H1 (cell line): ENCODE data around the gene RNF149. TPM values are rescaled to one million over a fixed set of nuclear protein-coding genes. Genes with fewer than 3 reads are reported as not detected.

Source experiments
- CREB1 ChIP-seq: IDR thresholded peaks from 2 replicates; pipeline ENCODE4 v1.6.1; 2012; ENCODE audit warnings: inconsistent platforms
- EGR1 ChIP-seq: IDR thresholded peaks from 2 replicates; pipeline ENCODE4 v1.6.1; 2011; ENCODE audit warnings: low read depth, low read length, borderline replicate concordance
- GTF2F1 ChIP-seq: IDR thresholded peaks from 2 replicates; pipeline ENCODE4 v1.6.1; 2012; ENCODE audit warnings: low read depth, low read length, improper control_type of control experiment, borderline replicate concordance
- HDAC6 ChIP-seq: IDR thresholded peaks from one replicate; pipeline ENCODE4 v1.7.1; 2012; ENCODE audit warnings: low read depth, mild to moderate bottlenecking, inconsistent platforms, low read length, moderate library complexity
- RAD21 ChIP-seq, 2 experiments: IDR thresholded peaks in 1 of 2; conservative IDR thresholded peaks in 1 of 2; 2 replicates each; pipeline ENCODE4 v1.6.1; 2011; ENCODE audit warnings: low read depth in 2 of 2, low read length in 2 of 2, improper control_type of control experiment in 1 of 2, inconsistent platforms in 1 of 2, mild to moderate bottlenecking in 1 of 2, moderate library complexity in 1 of 2
- SUZ12 ChIP-seq: fragments of 200-600 bp; sonication (generic); IDR thresholded peaks from 2 replicates; pipeline ENCODE4 v1.6.1; 2012; ENCODE audit warnings: mild to moderate bottlenecking, inconsistent platforms, low read length, moderate library complexity, mixed read lengths
- TCF12 ChIP-seq: IDR thresholded peaks from 2 replicates; pipeline ENCODE4 v1.6.1; 2011; ENCODE audit warnings: low read depth, mild to moderate bottlenecking, low read length
- polyA plus RNA-seq, 7 experiments: library from polyadenylated mRNA; depleted of rRNA in 3 of 7; stranded (reverse) in 5 of 7; unstranded in 2 of 7; fragments of >200 nt in 5 of 7; fragments of 200-250 nt in 2 of 7; gene quantifications; 1 replicate in 5 of 7; 2 replicates in 1 of 7; 4 replicates in 1 of 7; pipeline versions ENCODE4 v1.2.1 to v1.2.3, GENCODE V29; 2011 to 2013; ENCODE audit warnings: missing spikeins in 2 of 7, mixed read lengths in 2 of 7
- total RNA-seq: library from RNA; stranded (reverse); fragmentation: NEBNext Ultra II Directional; extraction: Animal tissue kit (Norgen Biotek cat#: 25700); gene quantifications from 2 replicates; pipeline ENCODE4 v1.2.1, GENCODE V29; 2021
- TF ChIP-seq, protein P1 (sequence below): fragments of 300-600 bp; sonication (generic); IDR thresholded peaks from 2 replicates; pipeline ENCODE4 v1.7.1; 2012; ENCODE audit warnings: low read length, moderate library complexity, mild to moderate bottlenecking, inconsistent platforms; ENCODE audit not compliant: insufficient replicate concordance

The RNF149 gene
- total and polyA plus RNA-seq, 2 of the 8 experiments (the other 6 are each of a cell fraction or from before 2014, with no cell fraction given), result 16.6 to 28.2 TPM

DNA sequence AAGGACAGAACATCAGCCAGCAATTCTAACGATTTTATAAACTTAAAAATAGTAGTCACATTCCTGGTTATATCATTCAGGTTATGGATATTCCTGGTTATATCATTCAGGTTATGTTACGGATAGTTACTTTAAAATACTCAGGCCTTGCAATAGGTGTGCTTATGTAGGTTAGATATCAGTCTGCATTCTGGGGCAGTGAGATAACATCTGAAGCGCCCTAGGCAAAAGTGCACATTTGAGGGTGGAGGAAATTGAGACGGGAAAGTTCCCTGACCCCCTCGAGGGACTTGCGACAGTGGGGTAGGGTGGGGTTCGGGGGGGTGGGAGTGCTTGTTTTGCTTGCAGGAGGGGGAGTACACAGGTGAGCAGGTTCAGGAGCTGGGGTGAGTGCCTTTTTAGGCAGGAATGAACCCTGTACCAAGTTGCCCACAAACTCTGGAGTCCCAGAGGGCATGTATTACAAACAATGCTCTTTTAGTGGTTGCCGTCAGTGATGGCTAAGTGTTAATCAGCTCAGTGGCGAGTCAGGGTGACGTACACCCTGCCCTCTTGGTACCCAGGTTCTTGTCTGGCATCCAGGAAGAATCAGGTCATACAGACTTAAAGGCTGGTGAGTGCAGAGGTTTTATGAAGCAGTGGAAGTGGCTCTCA, 47.0 kb upstream of the RNF149 start (continued):
- no peak for TF ChIP-seq EGR1
- TF ChIP-seq HDAC6, result no peak
- TF ChIP-seq TCF12, result no peak
- TF ChIP-seq, protein P1, sequence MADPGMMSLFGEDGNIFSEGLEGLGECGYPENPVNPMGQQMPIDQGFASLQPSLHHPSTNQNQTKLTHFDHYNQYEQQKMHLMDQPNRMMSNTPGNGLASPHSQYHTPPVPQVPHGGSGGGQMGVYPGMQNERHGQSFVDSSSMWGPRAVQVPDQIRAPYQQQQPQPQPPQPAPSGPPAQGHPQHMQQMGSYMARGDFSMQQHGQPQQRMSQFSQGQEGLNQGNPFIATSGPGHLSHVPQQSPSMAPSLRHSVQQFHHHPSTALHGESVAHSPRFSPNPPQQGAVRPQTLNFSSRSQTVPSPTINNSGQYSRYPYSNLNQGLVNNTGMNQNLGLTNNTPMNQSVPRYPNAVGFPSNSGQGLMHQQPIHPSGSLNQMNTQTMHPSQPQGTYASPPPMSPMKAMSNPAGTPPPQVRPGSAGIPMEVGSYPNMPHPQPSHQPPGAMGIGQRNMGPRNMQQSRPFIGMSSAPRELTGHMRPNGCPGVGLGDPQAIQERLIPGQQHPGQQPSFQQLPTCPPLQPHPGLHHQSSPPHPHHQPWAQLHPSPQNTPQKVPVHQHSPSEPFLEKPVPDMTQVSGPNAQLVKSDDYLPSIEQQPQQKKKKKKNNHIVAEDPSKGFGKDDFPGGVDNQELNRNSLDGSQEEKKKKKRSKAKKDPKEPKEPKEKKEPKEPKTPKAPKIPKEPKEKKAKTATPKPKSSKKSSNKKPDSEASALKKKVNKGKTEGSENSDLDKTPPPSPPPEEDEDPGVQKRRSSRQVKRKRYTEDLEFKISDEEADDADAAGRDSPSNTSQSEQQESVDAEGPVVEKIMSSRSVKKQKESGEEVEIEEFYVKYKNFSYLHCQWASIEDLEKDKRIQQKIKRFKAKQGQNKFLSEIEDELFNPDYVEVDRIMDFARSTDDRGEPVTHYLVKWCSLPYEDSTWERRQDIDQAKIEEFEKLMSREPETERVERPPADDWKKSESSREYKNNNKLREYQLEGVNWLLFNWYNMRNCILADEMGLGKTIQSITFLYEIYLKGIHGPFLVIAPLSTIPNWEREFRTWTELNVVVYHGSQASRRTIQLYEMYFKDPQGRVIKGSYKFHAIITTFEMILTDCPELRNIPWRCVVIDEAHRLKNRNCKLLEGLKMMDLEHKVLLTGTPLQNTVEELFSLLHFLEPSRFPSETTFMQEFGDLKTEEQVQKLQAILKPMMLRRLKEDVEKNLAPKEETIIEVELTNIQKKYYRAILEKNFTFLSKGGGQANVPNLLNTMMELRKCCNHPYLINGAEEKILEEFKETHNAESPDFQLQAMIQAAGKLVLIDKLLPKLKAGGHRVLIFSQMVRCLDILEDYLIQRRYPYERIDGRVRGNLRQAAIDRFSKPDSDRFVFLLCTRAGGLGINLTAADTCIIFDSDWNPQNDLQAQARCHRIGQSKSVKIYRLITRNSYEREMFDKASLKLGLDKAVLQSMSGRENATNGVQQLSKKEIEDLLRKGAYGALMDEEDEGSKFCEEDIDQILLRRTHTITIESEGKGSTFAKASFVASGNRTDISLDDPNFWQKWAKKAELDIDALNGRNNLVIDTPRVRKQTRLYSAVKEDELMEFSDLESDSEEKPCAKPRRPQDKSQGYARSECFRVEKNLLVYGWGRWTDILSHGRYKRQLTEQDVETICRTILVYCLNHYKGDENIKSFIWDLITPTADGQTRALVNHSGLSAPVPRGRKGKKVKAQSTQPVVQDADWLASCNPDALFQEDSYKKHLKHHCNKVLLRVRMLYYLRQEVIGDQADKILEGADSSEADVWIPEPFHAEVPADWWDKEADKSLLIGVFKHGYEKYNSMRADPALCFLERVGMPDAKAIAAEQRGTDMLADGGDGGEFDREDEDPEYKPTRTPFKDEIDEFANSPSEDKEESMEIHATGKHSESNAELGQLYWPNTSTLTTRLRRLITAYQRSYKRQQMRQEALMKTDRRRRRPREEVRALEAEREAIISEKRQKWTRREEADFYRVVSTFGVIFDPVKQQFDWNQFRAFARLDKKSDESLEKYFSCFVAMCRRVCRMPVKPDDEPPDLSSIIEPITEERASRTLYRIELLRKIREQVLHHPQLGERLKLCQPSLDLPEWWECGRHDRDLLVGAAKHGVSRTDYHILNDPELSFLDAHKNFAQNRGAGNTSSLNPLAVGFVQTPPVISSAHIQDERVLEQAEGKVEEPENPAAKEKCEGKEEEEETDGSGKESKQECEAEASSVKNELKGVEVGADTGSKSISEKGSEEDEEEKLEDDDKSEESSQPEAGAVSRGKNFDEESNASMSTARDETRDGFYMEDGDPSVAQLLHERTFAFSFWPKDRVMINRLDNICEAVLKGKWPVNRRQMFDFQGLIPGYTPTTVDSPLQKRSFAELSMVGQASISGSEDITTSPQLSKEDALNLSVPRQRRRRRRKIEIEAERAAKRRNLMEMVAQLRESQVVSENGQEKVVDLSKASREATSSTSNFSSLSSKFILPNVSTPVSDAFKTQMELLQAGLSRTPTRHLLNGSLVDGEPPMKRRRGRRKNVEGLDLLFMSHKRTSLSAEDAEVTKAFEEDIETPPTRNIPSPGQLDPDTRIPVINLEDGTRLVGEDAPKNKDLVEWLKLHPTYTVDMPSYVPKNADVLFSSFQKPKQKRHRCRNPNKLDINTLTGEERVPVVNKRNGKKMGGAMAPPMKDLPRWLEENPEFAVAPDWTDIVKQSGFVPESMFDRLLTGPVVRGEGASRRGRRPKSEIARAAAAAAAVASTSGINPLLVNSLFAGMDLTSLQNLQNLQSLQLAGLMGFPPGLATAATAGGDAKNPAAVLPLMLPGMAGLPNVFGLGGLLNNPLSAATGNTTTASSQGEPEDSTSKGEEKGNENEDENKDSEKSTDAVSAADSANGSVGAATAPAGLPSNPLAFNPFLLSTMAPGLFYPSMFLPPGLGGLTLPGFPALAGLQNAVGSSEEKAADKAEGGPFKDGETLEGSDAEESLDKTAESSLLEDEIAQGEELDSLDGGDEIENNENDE, result no peak
- TF ChIP-seq SUZ12, result no peak
- TF ChIP-seq RAD21 (IDR thresholded peaks at IDR 0.05 in 1 of 2, conservative IDR thresholded peaks at IDR 0.05 in 1 of 2; ENCODE audit: low read depth in 2 of 2, low read length in 2 of 2), result no peak
- no peak for TF ChIP-seq GTF2F1
- TF ChIP-seq CREB1, result no peak
